Glutamatergic neuron (in vitro differentiated cells): ENCODE measurements around the gene C22orf31. TPM values are rescaled to one million over a fixed set of nuclear protein-coding genes. Genes with fewer than 3 reads are reported as not detected.

ENCODE experiments used
- DNase-seq: peaks from one replicate; pipeline ENCODE4 v3.0.0; 2022
- H3K27ac Mint-ChIP-seq: one replicate; pipeline ENCODE4 v1.8.0; 2020; ENCODE audit warnings: mild to moderate bottlenecking, mixed read lengths, inconsistent platforms; ENCODE audit not compliant: unreplicated experiment
- H3K27me3 Mint-ChIP-seq: one replicate; pipeline ENCODE4 v1.8.0; 2020; ENCODE audit warnings: mild to moderate bottlenecking, moderate library complexity, mixed read lengths, inconsistent platforms; ENCODE audit not compliant: unreplicated experiment
- H3K36me3 Mint-ChIP-seq: one replicate; pipeline ENCODE4 v1.8.0; 2020; ENCODE audit warnings: mild to moderate bottlenecking, mixed read lengths, inconsistent platforms; ENCODE audit not compliant: unreplicated experiment
- H3K4me1 Mint-ChIP-seq: one replicate; pipeline ENCODE4 v1.8.0; 2020; ENCODE audit warnings: mild to moderate bottlenecking, low read depth, mixed read lengths, inconsistent platforms; ENCODE audit not compliant: unreplicated experiment
- H3K4me3 Mint-ChIP-seq: one replicate; pipeline ENCODE4 v1.8.0; 2020; ENCODE audit warnings: mild to moderate bottlenecking, mixed read lengths, inconsistent platforms; ENCODE audit not compliant: unreplicated experiment
- H3K9me3 Mint-ChIP-seq: one replicate; pipeline ENCODE4 v1.8.0; 2020; ENCODE audit warnings: mild to moderate bottlenecking, moderate library complexity, mixed read lengths, inconsistent platforms; ENCODE audit not compliant: unreplicated experiment
- total RNA-seq: library from RNA; stranded (reverse); fragmentation: NEBNext Ultra II Directional; extraction: Animal tissue kit (Norgen Biotek cat#: 25700); gene quantifications from one replicate; pipeline ENCODE4 v1.2.1, GENCODE V29; 2021; ENCODE audit not compliant: unreplicated experiment
- TF ChIP-seq, protein P1 (sequence below): fragments of 200-600 bp; sonication (generic); IDR thresholded peaks from one replicate; pipeline ENCODE4 v1.5.0; 2021; ENCODE audit not compliant: partially characterized antibody, unreplicated experiment

The C22orf31 gene
- total RNA-seq, 1 donor from 2014 or later, result not detected

- Mint-ChIP-seq H3K27me3 (peaks cover 7% of the 10 kb centered on the region), H3K9me3 (no peaks in the 10 kb centered on the region), H3K4me1 (peaks cover 6% of the 10 kb centered on the region), H3K27ac (no peak overlapping the region), H3K36me3 (no peaks in the 10 kb centered on the region), H3K4me3 (no peak overlapping the region)
- DNase-seq, result no peak
- TF ChIP-seq, protein P1, sequence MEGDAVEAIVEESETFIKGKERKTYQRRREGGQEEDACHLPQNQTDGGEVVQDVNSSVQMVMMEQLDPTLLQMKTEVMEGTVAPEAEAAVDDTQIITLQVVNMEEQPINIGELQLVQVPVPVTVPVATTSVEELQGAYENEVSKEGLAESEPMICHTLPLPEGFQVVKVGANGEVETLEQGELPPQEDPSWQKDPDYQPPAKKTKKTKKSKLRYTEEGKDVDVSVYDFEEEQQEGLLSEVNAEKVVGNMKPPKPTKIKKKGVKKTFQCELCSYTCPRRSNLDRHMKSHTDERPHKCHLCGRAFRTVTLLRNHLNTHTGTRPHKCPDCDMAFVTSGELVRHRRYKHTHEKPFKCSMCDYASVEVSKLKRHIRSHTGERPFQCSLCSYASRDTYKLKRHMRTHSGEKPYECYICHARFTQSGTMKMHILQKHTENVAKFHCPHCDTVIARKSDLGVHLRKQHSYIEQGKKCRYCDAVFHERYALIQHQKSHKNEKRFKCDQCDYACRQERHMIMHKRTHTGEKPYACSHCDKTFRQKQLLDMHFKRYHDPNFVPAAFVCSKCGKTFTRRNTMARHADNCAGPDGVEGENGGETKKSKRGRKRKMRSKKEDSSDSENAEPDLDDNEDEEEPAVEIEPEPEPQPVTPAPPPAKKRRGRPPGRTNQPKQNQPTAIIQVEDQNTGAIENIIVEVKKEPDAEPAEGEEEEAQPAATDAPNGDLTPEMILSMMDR, result no peak
Measured at GRCh38 chr22:29049655-29050263, 11.9 kb downstream of the C22orf31 start.

GRCh38 chr22:29048822-29049654 is 12.6 kb downstream of the C22orf31 start:
- TF ChIP-seq, protein P1, result no peak
- H3K27me3 Mint-ChIP-seq, result peaks cover 7% of the 10 kb centered on the region
- DNase-seq, result no peak
- no peaks in the 10 kb centered on the region for H3K9me3 Mint-ChIP-seq
- H3K4me1 Mint-ChIP-seq, result peaks cover 4% of the 10 kb centered on the region
- no peaks in the 10 kb centered on the region for H3K36me3 Mint-ChIP-seq
- H3K4me3 Mint-ChIP-seq, result no peak overlapping the region
- H3K27ac Mint-ChIP-seq, result no peak overlapping the region

DNA sequence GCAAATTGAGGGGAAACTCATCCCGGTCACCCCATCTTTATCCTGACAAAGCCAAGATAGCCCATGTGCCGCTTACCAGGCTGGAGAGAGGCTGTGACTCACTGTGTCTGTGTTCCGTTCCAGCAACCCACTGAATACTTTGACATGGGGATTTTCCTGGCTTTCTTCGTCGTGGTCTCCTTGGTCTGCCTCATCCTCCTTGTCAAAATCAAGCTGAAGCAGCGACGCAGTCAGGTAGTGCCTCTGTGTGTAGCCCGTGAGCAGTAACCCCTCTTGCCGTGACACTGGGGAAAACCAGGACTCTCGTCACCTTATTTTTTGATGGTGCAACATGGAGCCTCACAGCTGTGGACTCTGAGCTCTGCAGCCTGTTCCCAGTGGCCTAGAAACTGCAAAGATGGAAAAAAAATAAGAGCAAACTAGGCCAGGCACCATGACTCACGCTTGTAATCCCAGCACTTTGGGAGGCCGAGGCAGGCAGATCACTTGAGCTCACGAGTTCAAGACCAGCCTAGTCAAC is 16.9 kb downstream of the C22orf31 start:
- DNase-seq, result no peak
- H3K27ac Mint-ChIP-seq, result no peak overlapping the region
- TF ChIP-seq, protein P1, result no peak
- H3K9me3 Mint-ChIP-seq, result no peaks in the 10 kb centered on the region
- H3K27me3 Mint-ChIP-seq, result peaks cover 3% of the 10 kb centered on the region
- no peaks in the 10 kb centered on the region for H3K36me3 Mint-ChIP-seq
- no peak overlapping the region for H3K4me3 Mint-ChIP-seq
- peaks cover 4% of the 10 kb centered on the region for H3K4me1 Mint-ChIP-seq

GRCh38 chr22:29043906-29044575 is 17.6 kb downstream of the C22orf31 start:
- DNase-seq, result no peak
- Mint-ChIP-seq H3K4me3 (no peak overlapping the region), H3K36me3 (no peaks in the 10 kb centered on the region), H3K27ac (no peak overlapping the region), H3K9me3 (no peaks in the 10 kb centered on the region), H3K27me3 (peaks cover 3% of the 10 kb centered on the region), H3K4me1 (peaks cover 4% of the 10 kb centered on the region)
- TF ChIP-seq, protein P1, result no peak
